Prostate gland (tissue), 2 donors: ENCODE data around the gene OSMR. TPM values are rescaled to one million over a fixed set of nuclear protein-coding genes. Genes with fewer than 3 reads are reported as not detected.
"Not testable (repeated sequence)": the region's sequence is repeated elsewhere in the genome, so short reads cannot be mapped to it uniquely, and the experiment has no call there.

Source experiments
- DNase-seq: peaks from one replicate; pipeline ENCODE4 v3.0.0-alpha.2; 2019; ENCODE audit warnings: low spot score
- H3K27ac ChIP-seq, 2 donors: fragments of 200-600 bp; sonication (generic); 2 replicates each; pipeline ENCODE4 v1.5.1; 2017 to 2019
- H3K27me3 ChIP-seq: fragments of 200-600 bp; sonication (generic); replicated peaks from 2 replicates; pipeline ENCODE4 v1.5.1; 2019; ENCODE audit not compliant: insufficient read depth
- H3K36me3 ChIP-seq, 2 donors: fragments of 200-600 bp; sonication (generic); 1 replicate in 1 of 2; 2 replicates in 1 of 2; pipeline versions ENCODE4 v1.5.1 to v1.8.1; 2017 to 2019
- H3K4me1 ChIP-seq: fragments of 200-600 bp; sonication (generic); replicated peaks from 2 replicates; pipeline ENCODE4 v1.5.1; 2019
- H3K4me3 ChIP-seq, 2 donors: fragments of 200-600 bp; sonication (generic); 2 replicates each; pipeline ENCODE4 v1.5.1; 2017 to 2019
- H3K9me3 ChIP-seq: fragments of 200-600 bp; sonication (generic); 2 replicates; pipeline ENCODE4 v1.5.1; 2017
- CTCF ChIP-seq, 4 experiments: fragments of 200-600 bp in 2 of 4; fragments of 450-650 bp in 2 of 4; sonication (generic) in 2 of 4; IDR thresholded peaks; 1 replicate in 3 of 4; 2 replicates in 1 of 4; pipeline ENCODE4 v1.5.1; 2016 to 2019; ENCODE audit warnings: antibody characterized with exemption in 4 of 4, mild to moderate bottlenecking in 2 of 4, moderate library complexity in 2 of 4
- POLR2A ChIP-seq: fragments of 450-650 bp; IDR thresholded peaks from one replicate; pipeline ENCODE4 v1.6.1; 2016; ENCODE audit warnings: antibody characterized with exemption, mild to moderate bottlenecking
- POLR2AphosphoS5 ChIP-seq: sonication (generic); formaldehyde crosslinking; IDR thresholded peaks from one replicate; pipeline ENCODE4 v1.6.1; 2017; ENCODE audit warnings: antibody characterized with exemption
- WGBS: methylation state at CpG from one replicate; pipeline ENCODE4 v1.1.5; 2018; 5-methylcytosine and 5-hydroxymethylcytosine counted together
- intact Hi-C: fragments of 100-400 bp; cut with DNase I; formaldehyde crosslinking; loops from one replicate; pipeline ENCODE4 v1.14.2; 2022
- total RNA-seq, 2 donors: library from RNA; depleted of rRNA; stranded (reverse); fragments of >200 nt; gene quantifications; one replicate each; pipeline ENCODE4 v1.1.0, GENCODE V29; 2016

The OSMR gene
- total RNA-seq, 2 donors from 2014 or later, result 14.3 to 21.6 TPM

- intact Hi-C loops, result loop anchor here (5.0 kb wide), 1 partner anchor 230 kb away; no protein-coding TSS in a partner anchor
- TF ChIP-seq POLR2AphosphoS5 (no peak), CTCF (IDR thresholded peaks at IDR 0.05) (no peak), POLR2A (no peak)
- Histone ChIP-seq H3K4me3 (peak overlapping the region in 1 of 2 donors; percentile 75), H3K9me3 (no peaks in the 10 kb centered on the region), H3K27ac (peak overlapping the region in 1 of 2 donors; percentile 90), H3K4me1 (no peaks in the 10 kb centered on the region), H3K27me3 (no peaks in the 10 kb centered on the region), H3K36me3 (no peaks in the 10 kb centered on the region)
- 71% methylated on average over 9 of the region's 9 CpGs for WGBS
- no peak for DNase-seq
These were observed 1.9 kb downstream of the OSMR start for GRCh38 chr5:38847559-38848347.

GRCh38 chr5:38848637-38849036 lies 2.8 kb downstream of the OSMR start:
- Histone ChIP-seq H3K4me1 (no peaks in the 10 kb centered on the region), H3K27ac (no peak overlapping the region), H3K36me3 (no peaks in the 10 kb centered on the region), H3K27me3 (no peaks in the 10 kb centered on the region), H3K4me3 (no peak overlapping the region), H3K9me3 (no peaks in the 10 kb centered on the region)
- 90% methylated on average over 2 of the region's 2 CpGs for WGBS
- intact Hi-C loops, result loop anchor here (5.0 kb wide), 1 partner anchor 229 kb away; no protein-coding TSS in a partner anchor
- no peak for TF ChIP-seq POLR2AphosphoS5
- TF ChIP-seq POLR2A, result no peak
- no peak for TF ChIP-seq CTCF (IDR thresholded peaks at IDR 0.05)
- DNase-seq, result no peak

- H3K9me3 ChIP-seq, H3K36me3 ChIP-seq, H3K27ac ChIP-seq, H3K4me3 ChIP-seq, DNase-seq, intact Hi-C loops, H3K27me3 ChIP-seq, H3K4me1 ChIP-seq: not testable (repeated sequence)
- 89% methylated on average over 5 of the region's 5 CpGs for WGBS
These were observed 5.8 kb downstream of the OSMR start for GRCh38 chr5:38851640-38852039.

DNA sequence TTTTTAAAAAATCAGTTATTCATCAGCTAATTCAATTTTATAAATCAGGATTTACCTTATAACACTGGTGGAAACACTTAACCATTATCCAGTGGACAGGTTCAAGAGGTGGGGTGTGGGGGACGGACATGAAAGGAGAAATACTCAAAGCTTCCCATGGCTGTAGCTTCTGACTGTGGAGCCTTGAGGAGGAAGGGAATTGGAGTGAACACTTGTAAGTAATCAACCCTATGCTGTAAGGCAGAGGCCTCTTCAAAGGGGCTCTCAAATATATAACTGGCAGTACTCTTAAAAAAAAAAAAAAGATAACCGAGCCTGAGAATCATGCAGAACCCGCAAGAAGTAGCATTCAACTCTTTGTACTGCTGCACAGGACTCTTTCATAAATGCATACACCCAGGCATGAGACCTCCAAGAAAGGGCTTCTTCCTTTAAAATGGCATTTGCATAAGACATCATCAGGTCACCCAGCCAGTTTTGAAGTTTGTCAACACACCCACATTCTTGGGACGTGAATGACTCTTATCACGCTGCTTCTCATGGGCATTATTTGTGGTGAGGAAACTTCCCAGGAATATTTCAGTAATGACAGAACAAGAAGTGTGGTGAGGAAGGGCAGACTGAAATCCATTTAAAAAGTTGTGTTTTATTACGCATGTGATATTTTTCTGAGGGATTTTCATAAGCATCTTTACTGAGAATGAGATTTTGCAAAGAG lies 8.1 kb downstream of the OSMR start:
- Histone ChIP-seq H3K4me1 (no peaks in the 10 kb centered on the region), H3K27ac (no peak overlapping the region), H3K9me3 (no peaks in the 10 kb centered on the region), H3K27me3 (no peaks in the 10 kb centered on the region), H3K4me3 (no peak overlapping the region), H3K36me3 (no peaks in the 10 kb centered on the region)
- intact Hi-C loops, result no loop called here
- TF ChIP-seq CTCF (IDR thresholded peaks at IDR 0.05) (no peak), POLR2AphosphoS5 (no peak), POLR2A (no peak)
- no peak for DNase-seq
- WGBS, result 82% methylated on average over 6 of the region's 6 CpGs

DNA sequence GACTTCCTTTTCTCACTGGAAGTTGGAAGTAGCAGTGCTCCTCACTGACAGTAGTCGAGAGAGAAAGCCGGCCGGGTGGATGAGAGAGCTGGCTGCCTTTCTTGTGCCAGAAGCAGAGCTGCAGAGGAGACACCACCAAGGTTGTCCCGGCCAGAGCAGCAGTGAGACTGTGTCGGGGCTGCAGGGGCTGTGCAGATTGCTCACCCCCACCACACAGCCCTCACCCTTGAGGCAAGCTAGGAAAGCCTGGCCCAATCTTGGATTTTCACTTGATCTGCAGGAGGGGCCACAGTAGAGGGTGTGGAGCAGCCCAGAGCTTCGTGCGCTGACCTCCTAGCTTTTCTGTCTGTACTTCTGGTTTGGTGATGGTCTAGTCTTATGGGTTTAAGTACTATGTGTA lies 9.1 kb downstream of the OSMR start:
- Histone ChIP-seq H3K27ac (no peak overlapping the region), H3K36me3 (no peaks in the 10 kb centered on the region), H3K4me1 (no peaks in the 10 kb centered on the region), H3K27me3 (no peaks in the 10 kb centered on the region), H3K4me3 (no peak overlapping the region), H3K9me3 (no peaks in the 10 kb centered on the region)
- 90% methylated on average over 7 of the region's 7 CpGs for WGBS
- no peak for DNase-seq
- no peak for TF ChIP-seq POLR2A
- no peak for TF ChIP-seq CTCF (IDR thresholded peaks at IDR 0.05)
- no peak for TF ChIP-seq POLR2AphosphoS5
- intact Hi-C loops, result no loop called here
